ENCODE measurements around the gene PKNOX2.

GRCh38 chr11:125241104-125241503 lies 76.6 kb downstream of the PKNOX2 start:
- TF ChIP-seq CTCF (IDR thresholded peaks at IDR 0.05) (no peak), POLR2A (IDR thresholded peaks at IDR 0.05) (no peak), EP300 (IDR thresholded peaks at IDR 0.05) (no peak), POLR2AphosphoS5 (IDR thresholded peaks at IDR 0.05) (no peak)

Measured in sigmoid colon (tissue), 4 donors.